HG03565 (cell line): Measurements from ENCODE around the gene DMD.
"Not testable (repeated sequence)": the region's sequence is repeated elsewhere in the genome, so short reads cannot be mapped to it uniquely, and the experiment has no call there.

Experiments used
- ATAC-seq: cut with Tn5 transposase; IDR thresholded peaks from one replicate; pipeline ENCODE4 v1.9.1; 2021; ENCODE audit warnings: mild to moderate bottlenecking, moderate library complexity; ENCODE audit not compliant: unreplicated experiment

Gene DMD

DNA sequence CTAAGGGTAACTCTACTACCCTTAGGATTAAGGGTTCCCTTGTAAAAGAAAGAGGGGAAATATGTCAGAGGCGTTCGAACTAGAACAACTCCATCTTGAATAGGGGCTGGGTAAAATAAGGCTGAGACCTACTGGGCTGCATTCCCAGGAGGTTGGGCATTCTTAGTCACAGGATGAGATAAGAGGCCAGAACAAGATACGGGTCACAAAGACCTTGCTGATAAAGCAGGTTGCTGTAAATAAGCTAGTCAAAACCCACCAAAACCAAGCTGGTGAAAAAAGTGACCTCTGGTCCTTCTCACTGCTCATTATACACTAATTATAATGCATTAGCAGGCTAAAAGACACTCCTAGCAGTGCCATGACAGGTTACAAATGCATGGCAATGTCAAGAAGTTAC, 922.0 kb downstream of the DMD start:
- ATAC-seq, result no peak

DNA sequence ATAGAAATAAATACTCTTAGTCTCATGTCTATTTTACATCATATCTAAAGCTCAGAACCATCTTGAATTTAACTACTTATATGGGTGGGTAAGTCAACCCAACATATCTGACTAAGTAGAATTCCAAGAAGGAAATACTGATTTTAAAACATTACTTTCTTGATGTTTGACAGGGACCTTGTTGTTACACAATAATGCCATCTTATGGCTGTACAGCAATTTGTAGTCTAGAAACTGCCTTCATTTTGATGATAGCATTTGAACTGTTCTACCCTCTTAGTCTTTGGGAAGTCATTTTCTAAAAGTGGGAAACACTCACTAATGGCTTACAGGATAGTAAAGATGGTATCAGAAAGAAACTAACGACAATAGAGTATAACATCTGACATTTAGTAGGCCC, 929.5 kb downstream of the DMD start:
- no peak for ATAC-seq

DNA sequence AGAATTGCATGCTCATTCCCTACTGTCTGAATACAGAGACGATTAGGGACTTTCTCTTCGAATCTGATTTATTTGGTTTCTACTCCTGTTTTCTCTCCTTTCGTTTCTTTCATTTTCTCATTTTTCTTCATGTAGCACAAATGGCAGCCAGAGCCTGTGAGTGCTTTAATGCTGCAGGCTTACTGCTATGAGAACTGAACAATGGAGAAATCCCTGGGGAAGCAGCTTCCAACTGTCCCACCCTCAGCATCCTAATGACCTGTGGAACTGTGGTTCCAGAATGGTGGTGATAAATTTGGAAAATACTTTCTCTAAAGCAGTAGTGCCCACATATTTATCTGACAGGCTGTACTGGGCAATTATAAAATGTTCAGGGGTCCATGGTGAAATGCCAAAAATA, 930.4 kb downstream of the DMD start:
- ATAC-seq, result no peak

DNA sequence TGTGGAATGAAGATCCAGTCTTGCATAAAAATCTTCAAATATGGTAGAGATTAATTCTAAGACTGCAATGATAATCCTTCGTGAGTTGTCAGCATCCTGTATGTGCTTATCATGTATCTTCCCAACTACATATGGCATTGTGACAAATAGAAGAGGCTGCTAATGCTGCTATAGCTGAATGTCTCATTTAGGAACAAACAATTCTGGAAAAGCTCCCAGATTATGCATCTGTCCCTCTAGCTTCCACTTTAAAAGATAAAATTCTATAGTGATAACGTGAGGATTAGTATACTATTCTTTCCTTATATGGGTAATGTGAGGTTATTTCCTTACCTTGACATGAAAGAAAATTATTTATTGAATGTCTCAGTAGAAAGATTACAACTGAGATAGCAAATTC, 930.9 kb downstream of the DMD start:
- ATAC-seq, result no peak

DNA sequence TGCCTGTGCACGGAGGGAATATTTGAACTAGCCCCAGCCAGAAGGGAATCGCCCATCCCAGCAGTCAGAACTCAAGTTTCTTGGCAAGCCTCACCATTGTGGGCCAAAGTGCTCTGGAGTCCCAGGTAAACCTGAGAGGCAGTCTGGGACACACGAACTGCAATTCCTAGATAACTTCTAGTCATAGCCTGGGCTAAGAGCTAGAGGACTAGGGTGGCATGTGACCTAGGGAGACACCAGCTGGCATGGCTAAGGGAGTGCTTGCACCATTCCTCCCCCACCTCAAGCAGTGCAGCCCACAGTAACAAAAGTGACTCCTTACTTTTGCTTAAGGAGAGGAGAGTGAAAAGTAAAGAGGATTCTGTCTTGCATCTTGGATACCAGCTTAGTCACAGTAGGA, 935.2 kb downstream of the DMD start:
- ATAC-seq, result no peak

DNA sequence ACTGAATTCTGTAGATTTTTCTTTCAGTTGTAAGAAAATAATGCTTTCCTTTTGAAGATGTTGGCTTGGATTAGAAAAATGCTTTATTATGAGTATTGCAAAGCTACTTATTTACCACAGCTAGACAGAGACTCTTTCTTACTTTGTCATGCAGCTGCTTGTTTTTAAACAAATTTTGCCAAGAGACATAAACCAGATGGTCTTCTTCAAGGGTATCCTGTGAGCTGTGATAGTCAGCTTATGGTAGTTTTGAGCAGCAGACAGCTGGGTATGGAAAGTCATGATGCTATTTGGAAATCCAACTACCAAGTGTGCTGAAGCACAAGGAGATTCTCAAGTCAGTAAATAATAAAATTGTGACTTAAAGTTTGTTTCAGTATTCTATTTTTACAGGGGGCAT, 941.5 kb downstream of the DMD start:
- ATAC-seq, result no peak

DNA sequence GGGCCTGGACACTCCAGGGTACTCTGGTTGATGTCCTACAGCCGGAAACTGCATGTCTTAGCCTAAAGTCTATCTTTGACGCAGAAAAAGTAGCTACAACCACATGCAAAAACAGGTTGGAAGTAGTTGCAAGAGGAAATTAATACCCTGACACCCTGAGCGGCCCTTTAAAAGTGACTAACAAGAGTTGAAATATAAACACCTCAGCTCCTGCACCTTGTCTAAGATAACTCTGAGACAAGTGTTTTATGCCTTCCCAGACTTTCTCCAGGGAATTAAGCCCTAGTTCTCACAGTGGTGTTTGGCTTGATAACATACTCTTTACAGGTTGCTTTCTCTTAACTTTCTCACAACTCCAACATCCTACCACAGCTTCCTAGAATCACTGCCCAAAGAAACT, 943.1 kb downstream of the DMD start:
- no peak for ATAC-seq

DNA sequence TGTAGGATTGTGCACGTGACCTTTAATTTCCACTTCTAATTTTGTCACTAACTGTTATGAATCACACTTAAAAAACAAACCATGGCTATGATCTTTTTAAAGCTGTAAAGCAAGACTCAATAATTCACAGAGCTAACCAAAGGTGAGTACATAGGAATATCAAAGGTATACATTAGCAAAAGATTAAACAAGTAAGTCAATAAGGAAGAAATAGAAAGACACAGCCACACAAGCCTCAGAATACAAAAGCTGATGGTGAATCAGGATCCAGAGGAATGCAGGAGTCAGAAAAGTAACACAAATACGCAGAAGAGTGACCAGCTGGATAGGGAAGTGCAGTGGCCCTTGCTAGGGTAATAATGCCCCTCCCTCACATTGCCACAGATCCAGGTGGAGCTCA, 943.6 kb downstream of the DMD start:
- no peak for ATAC-seq

DNA sequence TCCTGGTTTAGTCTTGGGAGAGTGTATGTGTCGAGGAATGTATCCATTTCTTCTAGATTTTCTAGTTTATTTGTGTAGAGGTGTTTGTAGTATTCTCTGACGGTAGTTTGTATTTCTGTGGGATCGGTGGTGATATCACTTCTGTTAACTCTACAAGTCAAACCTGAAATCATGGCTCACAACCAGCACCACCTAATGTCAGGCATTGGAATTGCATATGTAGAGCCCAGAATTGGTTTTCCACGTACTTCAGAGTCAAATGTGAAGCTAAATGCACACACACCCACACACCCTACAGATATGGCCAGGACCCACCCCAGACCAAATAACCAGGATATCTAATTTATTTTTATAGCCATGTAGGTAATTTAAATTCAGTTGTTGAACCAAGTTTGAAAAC, 964.7 kb downstream of the DMD start:
- ATAC-seq, result not testable (repeated sequence)

DNA sequence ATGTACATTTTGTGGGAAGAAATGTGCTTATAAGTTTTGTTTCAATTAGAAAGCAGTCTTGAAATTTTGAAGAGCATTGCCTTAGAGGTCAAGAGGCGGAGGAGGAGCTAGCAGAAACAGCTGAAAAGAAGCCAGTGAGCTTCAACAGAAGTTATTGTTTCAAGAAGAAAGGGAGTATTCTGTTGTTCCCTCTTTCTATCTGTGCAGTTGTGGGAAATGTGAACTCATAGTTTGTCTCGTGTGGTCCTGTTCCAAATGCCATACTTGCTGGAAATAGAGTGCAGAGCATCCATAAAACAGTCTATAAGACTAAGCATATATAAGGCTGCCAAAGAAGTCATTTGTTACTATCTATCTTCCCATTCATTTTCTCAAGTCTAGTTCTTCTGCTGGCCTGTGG, 1015.7 kb downstream of the DMD start:
- ATAC-seq, result no peak

DNA sequence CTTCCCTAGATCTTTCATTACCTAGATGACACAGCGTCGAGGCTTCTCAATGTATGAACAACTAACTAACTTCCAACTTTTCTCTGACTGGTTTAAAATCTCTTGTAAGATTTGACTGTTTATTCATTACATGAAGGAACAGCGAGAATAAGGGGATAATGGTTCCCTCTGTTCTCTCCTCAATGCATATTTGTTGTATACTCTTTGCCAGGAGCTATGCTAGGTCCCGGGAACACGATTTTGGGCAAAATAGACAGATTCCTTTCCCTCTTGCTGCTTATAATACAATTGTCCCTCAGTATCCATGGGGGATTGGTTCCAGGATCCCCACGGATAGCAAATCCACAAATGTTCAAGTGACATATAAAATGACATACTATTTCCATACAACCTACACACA, 1020.0 kb downstream of the DMD start:
- no peak for ATAC-seq

DNA sequence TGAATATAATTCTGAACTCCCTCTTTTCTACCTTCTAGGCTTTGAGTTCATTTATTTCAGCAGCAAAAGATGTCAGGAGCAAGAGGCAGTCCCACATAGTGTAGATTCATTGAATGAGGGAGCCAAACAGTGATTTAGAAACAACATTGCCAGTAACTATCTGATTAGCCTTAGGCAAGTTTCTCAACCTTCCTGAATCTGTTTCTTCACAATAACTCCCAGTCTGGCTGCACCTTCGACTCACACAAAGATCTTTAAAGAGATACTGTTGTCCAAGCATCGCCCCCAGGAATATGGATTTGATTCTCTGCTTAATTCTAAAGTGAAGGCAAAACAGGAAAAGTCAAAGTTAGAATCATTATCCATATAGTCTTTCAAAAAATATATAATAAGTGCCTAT, 1026.2 kb downstream of the DMD start:
- ATAC-seq, result no peak

DNA sequence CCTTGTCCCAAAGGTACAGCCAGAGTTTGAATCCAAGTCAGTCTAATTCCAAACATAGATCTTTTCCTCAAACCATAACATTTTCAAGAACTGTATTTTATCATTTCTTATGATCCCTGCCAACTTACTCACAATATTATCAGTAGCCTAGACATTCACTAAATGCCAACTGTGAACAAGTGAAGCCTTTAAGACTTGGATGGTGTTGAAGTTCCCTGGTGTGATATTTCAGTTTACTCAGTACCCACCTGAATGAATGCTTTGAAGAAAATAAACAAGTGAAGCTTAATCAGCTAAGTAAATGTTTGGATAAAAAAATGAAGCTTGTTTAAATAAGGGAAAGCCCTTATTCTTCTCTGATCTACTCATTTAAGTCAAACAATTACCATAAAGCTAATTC, 1028.3 kb downstream of the DMD start:
- no peak for ATAC-seq

DNA sequence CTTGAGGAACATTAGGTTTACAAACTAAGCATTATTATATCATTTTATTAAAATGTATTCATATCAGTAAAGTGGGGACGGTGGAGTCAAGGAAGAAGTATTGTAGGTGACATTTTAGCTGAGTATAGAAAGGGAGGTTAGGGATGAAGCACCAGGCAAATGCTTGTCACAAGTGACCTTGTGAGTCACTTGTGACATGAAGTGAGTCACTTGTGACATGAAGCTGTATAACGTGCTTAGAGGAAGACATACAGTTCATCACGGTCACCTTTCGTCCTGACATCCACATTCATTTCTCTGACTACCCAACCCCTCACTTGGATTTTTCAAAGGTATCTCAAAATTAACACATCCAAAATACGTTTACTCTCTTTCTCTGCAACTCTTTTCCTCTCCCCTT, 1034.8 kb downstream of the DMD start:
- no peak for ATAC-seq

DNA sequence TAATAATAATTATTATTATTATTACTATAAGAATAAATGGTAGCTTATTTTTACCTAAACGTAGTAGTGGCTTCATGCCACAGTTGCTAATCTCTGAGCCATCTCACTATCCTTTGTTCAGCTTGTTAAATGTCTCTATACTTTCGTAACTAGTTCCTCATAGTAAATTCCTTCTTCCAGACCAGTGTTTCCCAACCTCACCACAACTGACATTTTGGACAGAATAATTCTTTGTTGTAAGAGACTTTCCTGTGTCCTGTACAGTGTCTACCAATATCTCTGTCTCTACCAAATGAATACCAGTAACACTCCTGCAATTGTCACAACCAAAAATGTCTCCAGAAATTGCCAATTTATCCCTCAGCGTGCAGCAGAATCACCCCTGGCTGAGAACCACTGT, 1040.9 kb downstream of the DMD start:
- no peak for ATAC-seq

DNA sequence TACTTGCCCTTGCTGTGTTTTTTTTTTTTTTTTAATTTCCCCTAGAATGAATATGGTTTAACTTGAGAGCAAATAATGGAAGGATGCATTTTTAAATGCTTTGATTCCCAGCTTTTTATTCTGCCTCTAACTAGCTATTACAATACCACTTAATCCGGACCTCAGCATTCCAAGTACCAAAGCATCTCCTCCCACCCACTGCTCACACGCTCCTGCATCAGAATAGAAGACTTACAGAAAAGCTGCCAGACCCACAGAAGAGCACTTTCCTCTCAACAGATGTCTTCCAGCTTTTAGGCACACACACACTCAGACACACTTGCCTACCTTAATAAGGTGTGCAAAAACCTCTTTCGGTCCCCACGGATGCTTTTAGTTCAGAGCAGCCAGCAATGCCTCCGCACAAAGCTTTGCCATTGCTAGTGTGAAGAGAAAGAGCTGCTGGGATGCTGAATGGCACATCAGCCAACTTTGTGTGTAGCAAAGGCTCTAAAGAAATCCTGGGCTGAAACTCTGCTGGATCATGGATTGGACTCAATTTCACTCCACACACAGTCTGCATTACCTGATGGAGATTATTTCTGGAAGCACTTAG, 1056.2 kb downstream of the DMD start:
- ATAC-seq, result no peak

DNA sequence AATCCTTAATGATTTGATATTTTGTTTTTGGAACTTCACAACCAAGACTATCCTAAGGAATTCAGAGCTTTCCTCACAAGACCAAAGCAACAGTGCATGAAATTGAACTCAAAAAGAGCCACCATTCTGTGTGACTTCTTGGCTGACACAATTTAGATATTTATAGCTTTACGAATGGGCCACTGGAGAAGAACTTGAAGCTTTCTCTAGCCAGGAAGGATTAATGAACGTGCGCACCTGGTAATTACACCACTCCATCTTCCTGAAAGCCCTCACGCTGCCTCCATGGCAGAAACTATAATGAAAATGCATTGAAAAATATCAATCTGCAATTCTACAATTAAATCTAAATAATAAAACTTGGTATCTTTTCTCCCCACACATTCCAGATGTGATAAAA, 1057.8 kb downstream of the DMD start:
- no peak for ATAC-seq

DNA sequence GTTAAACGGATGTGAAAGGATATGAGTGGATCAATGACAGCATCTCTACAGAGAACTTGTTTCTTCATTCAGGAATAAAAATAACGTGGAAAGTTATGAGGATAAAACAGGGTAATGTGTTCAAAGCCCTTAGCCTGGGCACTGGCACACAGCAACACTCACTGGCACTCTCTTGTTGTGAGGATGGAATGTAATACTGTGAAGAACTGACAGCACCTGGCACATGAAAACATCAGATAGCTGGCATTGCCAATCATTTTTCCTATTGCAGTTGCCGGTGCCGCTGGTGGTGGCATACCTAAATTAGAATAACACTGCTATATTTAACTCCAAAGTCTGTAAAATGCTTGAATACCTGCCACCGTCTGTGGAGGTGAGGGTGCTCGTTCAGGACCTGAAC, 1061.2 kb downstream of the DMD start:
- ATAC-seq, result no peak

DNA sequence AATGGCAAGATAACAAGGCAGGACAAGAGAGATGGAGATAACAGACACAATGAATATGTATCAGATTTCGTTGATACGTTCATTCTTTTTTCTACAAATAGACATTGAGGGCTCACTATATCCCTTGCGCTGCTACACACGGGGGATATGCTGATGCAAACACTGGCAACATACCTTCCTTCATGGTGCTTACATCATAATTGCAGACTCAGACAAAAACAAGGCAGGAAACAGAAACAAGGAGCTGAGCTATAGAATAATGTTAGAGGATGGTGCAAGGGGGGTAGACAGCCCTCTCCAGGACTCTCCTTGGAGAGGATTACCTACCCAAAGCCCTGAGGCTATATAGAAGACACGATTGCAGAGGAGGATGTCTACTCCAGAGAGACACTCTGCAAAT, 1069.5 kb downstream of the DMD start:
- no peak for ATAC-seq

DNA sequence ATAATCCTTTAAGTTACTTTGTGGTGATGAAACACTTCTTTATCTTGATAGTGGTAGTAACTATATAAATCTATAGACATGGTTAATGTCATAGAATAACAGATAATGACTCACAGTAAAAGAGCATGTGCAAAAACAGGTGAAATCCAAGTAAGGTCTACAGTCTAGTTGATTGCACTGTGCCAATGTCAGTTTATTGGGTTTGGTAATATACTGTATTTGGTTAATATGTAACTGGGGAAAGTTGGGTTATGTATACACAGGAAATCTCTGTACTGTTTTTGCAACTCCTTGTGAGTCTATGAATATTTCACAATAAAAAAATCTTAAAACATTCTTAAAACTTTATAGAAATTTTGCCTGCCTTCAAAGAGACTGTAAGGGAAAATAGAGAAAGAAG, 1071.9 kb downstream of the DMD start:
- ATAC-seq, result no peak

DNA sequence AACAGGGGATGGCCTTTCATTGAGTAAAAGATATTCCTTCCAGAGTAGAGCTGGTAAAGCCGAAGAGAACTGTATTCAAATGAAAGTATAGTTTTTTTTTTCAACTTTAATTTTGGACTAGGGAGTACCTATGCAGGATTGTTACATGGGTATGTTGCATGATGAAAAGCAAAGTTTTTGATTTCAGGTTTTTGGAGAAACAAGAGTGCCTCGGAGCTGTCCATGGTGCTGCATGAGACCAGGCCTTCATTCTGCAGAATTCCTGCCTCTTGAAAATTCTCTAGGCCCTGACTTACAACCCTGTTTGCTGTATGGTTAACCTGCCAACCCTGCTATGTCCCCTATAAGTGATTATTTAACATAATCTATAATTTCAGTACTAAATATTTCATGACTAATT, 1073.8 kb downstream of the DMD start:
- ATAC-seq, result no peak

DNA sequence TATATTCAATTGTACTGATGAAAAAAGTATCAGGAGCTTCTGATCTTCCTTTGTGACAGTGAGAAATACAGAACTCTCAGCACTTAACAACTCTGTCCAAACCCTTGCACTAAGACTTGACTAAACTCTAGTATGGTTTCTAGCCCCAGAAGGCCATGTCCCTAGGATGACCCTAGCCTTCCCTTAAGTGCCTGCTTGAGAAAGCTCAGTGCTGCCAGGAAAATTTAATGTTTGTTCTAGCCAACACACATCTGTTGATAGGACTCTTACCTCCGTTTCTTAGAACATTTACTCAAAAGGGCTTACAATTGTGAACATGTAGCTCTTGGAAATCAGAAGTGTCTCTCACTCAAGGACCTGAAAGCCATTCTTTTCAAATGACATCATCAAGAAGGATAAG, 1084.4 kb downstream of the DMD start:
- ATAC-seq, result no peak

DNA sequence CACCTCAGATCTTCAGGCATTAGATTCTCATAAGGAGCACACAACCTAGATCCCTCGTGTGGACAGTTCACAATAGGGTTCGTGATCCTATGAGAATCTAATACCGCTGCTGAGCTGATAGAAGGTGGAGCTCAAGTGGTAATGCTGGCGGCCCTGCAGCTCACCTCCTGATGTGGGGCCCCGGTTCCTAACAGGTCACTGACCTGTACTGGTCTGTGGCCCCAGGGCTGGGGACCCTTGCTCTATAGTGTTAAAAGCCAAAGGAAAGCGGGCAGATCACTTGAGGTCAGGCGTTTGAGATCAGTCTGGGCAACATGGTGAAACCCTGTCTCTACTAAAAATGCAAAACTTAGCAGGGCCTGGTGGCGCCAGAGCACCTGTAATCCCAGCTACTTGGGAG, 1092.5 kb downstream of the DMD start:
- ATAC-seq, result no peak

DNA sequence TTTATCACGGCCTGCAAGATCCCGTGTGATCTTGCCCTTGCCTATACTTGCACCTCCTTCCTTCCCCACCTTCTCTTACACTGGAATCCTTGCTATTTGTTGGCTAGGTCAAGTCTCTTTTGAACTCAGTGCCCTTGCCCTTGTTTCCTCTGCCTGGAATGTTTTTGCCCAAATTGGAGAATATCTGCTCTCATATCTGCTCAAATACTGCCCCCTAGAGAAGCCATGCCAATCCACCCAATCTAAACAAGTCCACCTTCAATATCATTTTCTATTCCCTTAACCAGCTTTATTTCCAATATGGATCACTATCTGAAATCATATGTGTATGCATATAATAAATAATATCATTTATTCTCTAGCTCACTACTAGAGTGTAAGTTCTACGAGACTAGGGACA, 1095.3 kb downstream of the DMD start:
- no peak for ATAC-seq
